Activated CD4-positive, alpha-beta T cell treated with anti-CD3 and anti-CD28 coated beads, Interleukin-2, amount 50 U/mL, for 4 hours (primary cell): ENCODE measurements around the gene IL24.
"Not testable (repeated sequence)": the region's sequence is repeated elsewhere in the genome, so short reads cannot be mapped to it uniquely, and the experiment has no call there.

Experiments used
- DNase-seq, 2 experiments: peaks; one replicate each; pipeline ENCODE4 v3.0.0-alpha.2; 2020

The IL24 gene

DNA sequence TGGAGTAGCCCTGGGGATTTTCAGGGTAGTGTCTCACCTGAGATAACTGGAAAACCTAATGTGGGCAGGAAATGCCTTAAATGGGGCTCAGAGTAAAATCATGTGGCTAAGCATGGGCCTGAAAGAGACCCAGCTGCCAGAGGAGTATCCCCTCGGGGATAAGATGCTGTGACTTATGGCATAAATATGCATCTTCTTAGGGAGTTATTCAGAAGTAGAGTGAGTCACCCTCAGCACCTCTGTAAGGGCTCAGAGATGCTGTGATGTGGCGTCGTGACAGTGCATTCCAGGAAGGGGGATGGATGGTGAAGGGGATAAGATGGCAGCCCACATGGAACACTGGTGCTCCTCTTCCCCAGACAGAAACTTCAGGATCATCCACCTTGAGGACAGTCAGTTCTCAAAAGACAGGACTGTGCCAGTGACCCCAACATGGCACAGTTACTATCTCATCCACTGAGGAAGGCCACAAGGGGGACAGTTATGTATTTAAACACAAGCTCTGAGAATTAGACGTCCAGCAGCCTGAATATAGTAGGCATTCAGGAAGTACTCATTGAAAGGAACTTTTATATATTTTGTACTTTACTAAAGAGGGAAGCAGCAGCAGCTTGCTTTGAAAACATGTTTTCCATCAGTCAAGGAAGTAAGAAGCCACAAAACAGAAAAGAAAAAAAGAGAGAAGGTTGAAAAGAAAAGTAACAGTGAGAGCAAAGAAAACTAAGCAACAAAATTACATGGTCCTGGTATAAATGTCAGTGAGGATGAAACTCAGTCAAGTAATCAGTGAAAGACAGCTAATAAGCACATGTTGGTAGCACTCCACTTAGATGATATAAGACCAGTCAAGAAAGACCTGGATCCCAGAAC, 8.3 kb downstream of the IL24 start:
- DNase-seq, result peak; percentile 42 to 56

DNA sequence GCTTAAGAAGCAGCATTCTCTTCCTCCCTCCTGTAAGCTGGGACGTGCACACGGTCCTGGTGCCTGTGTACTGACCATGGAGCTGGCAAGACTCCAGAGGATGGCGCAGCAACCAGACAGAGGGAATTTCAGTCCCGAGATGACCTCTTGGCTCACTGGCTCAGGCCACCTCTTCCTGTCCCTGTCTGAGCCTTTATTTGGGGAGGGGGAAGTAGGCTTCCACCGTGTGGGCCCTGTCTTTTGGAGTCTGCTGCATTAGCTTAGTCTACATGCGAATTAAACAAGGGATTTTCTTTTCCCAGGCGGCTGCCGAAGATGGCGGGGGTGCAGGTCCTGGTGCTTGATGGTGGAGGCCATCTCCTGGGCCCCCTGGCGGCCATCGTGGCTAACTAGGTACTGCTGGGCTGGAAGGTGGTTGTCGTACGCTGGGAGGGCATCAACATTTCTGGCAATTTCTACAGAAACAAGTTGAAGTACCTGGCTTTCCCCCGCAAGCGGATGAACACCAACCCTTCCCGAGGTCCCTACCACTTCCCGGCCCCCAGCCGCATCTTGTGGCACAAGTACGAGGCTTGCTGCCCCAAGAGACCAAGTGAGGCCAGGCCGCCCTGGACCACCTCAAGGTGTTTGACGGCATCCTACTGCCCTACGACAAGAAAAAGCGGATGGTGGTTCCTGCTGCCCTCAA, 10.2 kb downstream of the IL24 start:
- no peak for DNase-seq

DNA sequence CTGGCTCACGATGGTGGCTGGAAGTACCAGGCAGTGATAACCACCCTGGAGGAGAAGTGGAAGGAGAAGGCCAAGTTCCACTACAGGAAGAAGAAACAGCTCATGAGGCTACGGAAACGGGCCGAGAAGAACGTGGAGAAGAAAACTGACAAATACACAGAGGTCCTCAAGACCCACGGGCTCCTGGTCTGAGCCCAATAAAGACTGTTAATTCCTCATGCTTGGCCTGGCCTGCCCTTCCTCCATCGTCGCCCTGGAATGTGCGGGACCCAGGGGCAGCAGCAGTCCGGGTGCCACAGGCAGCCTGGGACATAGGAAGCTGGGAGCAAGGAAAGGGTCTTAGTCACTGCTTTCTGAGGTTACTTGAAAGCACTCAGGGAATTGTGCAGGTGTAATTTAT, 10.8 kb downstream of the IL24 start:
- DNase-seq, result no peak

DNA sequence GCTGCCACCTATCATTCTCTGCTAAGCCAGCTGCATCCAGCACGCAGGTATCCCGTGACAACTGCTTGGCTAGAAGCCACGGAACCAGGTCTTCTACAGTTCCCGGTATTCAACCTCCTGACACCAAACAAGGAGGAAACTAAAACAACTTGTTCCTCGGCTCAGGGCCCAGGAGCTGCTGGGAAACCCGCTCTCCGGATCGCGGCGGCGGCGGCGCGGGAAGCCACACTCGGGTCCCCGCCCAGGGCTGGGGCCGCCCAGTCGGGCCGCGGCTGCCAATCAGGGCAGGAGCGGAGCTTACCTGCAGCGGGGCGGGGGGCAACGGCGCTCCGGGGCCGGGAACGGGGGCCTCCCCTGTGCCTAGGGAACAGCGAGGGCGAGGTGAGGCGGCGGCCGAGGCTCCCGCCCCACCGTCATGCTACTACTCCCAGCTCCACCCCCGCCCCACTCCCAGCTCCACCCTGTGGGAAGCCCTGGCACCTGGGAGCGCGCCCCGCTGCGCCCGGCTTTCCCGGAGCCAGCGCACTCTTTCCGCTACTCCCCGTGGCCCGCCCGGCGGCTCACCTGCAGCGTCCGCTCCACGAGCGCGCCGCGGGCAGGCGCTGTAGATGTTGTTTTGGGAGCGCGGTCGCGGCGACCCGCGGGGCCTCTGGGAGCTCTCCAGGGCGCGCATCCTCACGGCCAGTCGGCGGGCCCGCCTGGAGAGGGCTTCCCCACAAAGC, 12.1 kb downstream of the IL24 start:
- DNase-seq, result peak; percentile 41 to 43

- DNase-seq, result no peak
Measured at GRCh38 chr1:206909883-206910318, 12.7 kb downstream of the IL24 start.

DNA sequence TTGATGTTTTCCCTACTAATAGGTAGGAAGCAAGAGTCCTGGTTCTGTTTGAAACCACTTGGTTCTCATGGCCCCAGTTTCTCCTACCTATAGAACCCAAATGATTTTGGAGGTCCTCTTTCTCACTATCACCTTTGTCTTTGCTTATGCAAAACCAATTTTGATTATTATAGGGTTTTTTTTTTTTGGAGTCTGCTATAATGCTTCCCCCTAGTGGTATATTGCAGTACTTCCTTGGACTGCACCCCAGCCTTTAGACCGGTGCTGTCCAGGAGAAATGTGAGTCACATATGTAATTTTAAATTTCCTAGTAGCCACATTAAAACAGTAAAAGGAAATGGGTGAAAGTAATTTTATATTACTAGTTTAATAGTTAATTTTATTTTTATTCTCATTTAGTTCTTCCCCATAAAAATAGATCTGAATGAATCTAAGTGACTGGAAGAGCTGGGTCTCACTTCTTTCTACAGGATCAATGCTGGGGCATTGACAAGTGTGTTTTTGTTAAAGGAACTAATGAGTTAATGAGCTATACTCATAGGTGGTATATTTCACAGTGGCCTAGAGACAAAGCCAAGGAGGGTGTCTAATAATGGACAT, 13.9 kb downstream of the IL24 start:
- no peak for DNase-seq

GRCh38 chr1:206912445-206913095, 15.3 kb downstream of the IL24 start:
- peak; percentile 49 to 50 for DNase-seq

GRCh38 chr1:206913766-206914537, 16.7 kb downstream of the IL24 start:
- DNase-seq, result no peak

- no peak for DNase-seq
Measured at GRCh38 chr1:206915030-206915735, 17.9 kb downstream of the IL24 start.

- no peak for DNase-seq
Measured at GRCh38 chr1:206916000-206916709, 18.9 kb downstream of the IL24 start.

DNA sequence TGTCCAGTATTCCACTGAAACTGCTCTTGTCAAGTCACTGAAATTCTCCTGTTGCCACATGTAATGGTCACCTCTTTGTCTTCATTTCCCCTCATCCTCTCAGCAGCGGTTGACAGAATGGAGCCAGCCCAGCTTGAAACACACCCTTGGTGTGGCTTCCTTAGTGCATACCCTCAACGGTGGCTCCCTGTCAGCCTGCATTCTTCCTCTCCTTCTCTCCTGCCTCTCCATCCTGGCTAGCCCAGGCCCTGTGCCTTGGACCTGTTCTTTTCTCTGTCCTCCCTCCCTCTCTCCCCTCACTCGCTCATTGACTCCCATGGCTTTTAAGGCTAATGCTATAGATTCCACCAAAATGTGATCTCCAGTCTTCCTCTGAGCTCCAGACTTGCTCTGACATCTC, 20.8 kb downstream of the IL24 start:
- no peak for DNase-seq

- no peak for DNase-seq
Measured at GRCh38 chr1:206921772-206922265, 24.6 kb downstream of the IL24 start, which contains the start of gene FCMR. Gene FCMR (minus strand): TSS chr1:206921941. CDS start chr1:206921854, 87 bp downstream.

DNA sequence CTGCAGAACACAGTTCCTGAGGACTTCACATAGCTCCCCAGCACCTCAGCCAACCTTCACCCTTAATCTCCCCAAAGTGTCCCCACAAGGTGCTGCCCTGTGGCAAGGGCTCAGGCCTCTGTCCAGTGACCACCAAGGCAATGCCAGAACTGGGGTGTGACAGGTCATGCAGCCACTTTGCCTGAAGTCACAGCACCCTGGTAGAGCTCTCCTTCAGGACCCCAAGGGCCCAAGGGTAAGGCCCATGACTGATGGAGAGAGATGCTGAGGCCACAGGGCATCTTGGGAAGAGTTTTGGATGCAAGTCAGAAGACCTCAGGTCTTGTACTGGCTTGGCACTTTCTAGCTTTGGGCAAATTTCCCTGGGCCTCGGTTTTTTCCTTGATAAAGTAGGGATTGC, 25.3 kb downstream of the IL24 start:
- no peak for DNase-seq

- peak; percentile 58 to 60 for DNase-seq
Measured at GRCh38 chr1:206923009-206923960, 26.0 kb downstream of the IL24 start.

GRCh38 chr1:206923961-206924557, 26.8 kb downstream of the IL24 start:
- not testable (repeated sequence) for DNase-seq

DNA sequence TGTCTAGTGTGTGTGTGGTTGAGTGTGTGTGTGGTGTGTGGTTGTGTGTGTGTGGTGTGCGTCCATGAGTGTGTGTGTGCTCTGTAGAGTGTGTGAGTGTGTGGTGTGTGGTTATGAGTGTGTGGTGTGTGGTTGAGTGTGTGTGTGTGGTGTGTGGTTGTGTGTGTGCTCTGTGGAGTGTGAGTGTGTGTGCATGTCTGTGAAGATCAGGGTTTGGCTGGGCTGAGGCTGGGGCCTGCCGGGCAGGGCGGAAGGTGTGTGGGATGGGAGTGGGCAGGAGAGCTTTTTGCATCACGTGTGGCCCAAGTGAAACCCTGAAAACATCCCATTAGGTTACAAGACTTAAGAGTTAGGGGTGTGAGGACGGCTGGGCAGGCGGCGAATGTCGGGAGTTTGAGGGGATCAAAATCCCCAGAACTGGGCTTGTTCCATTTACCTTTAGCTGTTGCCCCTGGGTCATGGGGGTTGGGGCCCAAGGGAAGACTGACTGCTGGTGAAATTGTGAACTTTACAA, 27.4 kb downstream of the IL24 start:
- no peak for DNase-seq

- peak in 1 of 2 experiments; percentile 30 for DNase-seq
Measured at GRCh38 chr1:206925106-206925736, 28.0 kb downstream of the IL24 start.

GRCh38 chr1:206926286-206926685, 29.0 kb downstream of the IL24 start:
- no peak for DNase-seq
